HG02973 (cell line): Measurements from ENCODE around the gene TBR1.

Source experiments
- ATAC-seq: cut with Tn5 transposase; IDR thresholded peaks from one replicate; pipeline ENCODE4 v1.9.1; 2021; ENCODE audit warnings: moderate library complexity; ENCODE audit not compliant: unreplicated experiment

Gene TBR1

GRCh38 chr2:161414042-161415033, 1.8 kb upstream of the TBR1 start:
- peak; percentile 29 for ATAC-seq

GRCh38 chr2:161415034-161415986, 787 bp upstream of the TBR1 start:
- ATAC-seq = no peak

GRCh38 chr2:161416708-161417437, 776 bp downstream of the TBR1 start:
- ATAC-seq = no peak

GRCh38 chr2:161417438-161418274, 1.6 kb downstream of the TBR1 start:
- ATAC-seq = no peak

- ATAC-seq = no peak
Measured at GRCh38 chr2:161418275-161418714, 2.2 kb downstream of the TBR1 start.

- no peak for ATAC-seq
Measured at GRCh38 chr2:161418715-161419637, 2.9 kb downstream of the TBR1 start.

- no peak for ATAC-seq
Measured at GRCh38 chr2:161419638-161420190, 3.6 kb downstream of the TBR1 start.

GRCh38 chr2:161420406-161421074, 4.4 kb downstream of the TBR1 start:
- no peak for ATAC-seq

- no peak for ATAC-seq
Measured at GRCh38 chr2:161421686-161422085, 5.6 kb downstream of the TBR1 start.

- ATAC-seq = no peak
Measured at GRCh38 chr2:161422816-161423403, 6.8 kb downstream of the TBR1 start.

GRCh38 chr2:161423421-161424393, 7.6 kb downstream of the TBR1 start:
- no peak for ATAC-seq

GRCh38 chr2:161424394-161424769, 8.3 kb downstream of the TBR1 start:
- ATAC-seq = no peak

- ATAC-seq = no peak
Measured at GRCh38 chr2:161424891-161425727, 9.0 kb downstream of the TBR1 start.

GRCh38 chr2:161425728-161426454, 9.8 kb downstream of the TBR1 start:
- no peak for ATAC-seq

- ATAC-seq = no peak
Measured at GRCh38 chr2:161426455-161426921, 10.4 kb downstream of the TBR1 start.
